Fibroblast of the aortic adventitia (primary cell): ENCODE results near the gene IQCE. TPM values are rescaled to one million over a fixed set of nuclear protein-coding genes. Genes with fewer than 3 reads are reported as not detected.

ENCODE experiments used
- DNase-seq: peaks from one replicate; pipeline ENCODE4 v3.0.0-alpha.2; 2010; ENCODE audit warnings: low read depth
- H3K4me3 ChIP-seq: 2 replicates; pipeline ENCODE4 v1.5.1; 2011; ENCODE audit warnings: low read depth, mild to moderate bottlenecking, control low read depth, low read length, moderate library complexity
- total RNA-seq: library from RNA; depleted of rRNA; stranded (reverse); fragments of >200 nt; gene quantifications from 2 replicates; pipeline ENCODE4 v1.2.3, GENCODE V29; 2012; ENCODE audit warnings: low replicate concordance
- TF ChIP-seq, protein P1 (sequence below): IDR thresholded peaks from 2 replicates; pipeline ENCODE4 v1.5.1; 2011; ENCODE audit warnings: mild to moderate bottlenecking, low read length, control low read depth, inconsistent platforms; ENCODE audit not compliant: insufficient read depth

IQCE gene
- total RNA-seq, 1 donor: 14.0 TPM

DNA sequence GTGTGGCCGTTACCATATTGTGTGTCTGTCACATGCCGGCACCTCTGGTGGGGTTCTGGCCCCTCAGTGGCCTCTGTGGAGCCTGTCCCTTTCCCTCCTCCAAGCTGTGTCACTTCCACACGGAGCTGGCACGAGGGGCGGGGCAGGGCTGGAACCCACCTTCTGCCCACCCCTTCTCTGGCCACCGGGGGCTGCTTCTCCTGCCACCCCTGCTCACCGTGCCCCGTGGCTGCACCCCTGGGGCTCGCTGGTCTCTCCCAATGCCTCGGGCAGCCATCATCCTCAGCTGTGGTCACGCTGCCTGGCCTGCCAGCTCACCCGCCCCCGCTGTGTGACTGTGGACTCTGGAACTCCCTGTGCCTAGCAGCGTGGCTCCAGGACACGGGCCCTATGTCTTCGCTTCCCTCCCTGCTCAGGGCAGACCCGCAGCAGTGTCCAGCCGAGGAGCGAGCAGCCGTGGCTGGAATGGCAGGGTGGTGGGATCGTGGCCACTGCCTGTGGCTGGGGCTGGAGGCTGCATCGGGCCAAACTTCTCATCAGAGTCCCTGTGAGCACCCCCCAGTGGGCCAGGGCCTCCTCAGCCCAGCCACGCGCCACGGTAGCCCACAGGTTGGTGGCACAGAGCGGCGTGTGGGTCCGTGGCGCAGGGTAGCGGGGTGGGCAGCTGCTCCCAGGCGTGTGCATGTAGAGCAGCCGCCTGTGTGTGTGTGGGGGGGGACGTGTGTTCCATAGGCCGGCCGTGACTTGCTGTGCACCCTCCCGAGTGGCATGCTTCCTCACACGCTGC is 81.1 kb downstream of the IQCE start:
- no peak for DNase-seq
- no peak overlapping the region for H3K4me3 ChIP-seq
- TF ChIP-seq, protein P1, sequence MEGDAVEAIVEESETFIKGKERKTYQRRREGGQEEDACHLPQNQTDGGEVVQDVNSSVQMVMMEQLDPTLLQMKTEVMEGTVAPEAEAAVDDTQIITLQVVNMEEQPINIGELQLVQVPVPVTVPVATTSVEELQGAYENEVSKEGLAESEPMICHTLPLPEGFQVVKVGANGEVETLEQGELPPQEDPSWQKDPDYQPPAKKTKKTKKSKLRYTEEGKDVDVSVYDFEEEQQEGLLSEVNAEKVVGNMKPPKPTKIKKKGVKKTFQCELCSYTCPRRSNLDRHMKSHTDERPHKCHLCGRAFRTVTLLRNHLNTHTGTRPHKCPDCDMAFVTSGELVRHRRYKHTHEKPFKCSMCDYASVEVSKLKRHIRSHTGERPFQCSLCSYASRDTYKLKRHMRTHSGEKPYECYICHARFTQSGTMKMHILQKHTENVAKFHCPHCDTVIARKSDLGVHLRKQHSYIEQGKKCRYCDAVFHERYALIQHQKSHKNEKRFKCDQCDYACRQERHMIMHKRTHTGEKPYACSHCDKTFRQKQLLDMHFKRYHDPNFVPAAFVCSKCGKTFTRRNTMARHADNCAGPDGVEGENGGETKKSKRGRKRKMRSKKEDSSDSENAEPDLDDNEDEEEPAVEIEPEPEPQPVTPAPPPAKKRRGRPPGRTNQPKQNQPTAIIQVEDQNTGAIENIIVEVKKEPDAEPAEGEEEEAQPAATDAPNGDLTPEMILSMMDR: no peak

DNA sequence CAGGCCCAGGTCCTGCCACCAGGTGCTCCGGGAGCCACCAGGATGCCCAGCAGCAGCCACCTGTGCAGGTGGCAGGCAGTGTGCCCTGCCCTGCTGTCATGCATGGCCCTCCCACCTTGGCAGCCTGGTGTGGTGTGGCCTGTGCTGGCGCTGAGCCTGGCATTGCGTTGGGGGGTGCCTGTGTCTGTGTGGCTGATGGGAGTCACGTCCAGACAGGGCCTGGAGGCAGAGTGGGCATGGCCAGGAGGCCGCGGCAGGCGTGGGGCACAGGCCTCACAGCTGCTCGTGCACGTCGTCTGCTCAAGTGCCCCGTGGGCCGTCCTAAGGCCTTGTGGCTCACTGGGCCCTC is 81.7 kb downstream of the IQCE start:
- H3K4me3 ChIP-seq: no peak overlapping the region
- no peak for DNase-seq

GRCh38 chr7:2640846-2641316 is 82.1 kb downstream of the IQCE start:
- no peak overlapping the region for H3K4me3 ChIP-seq
- no peak for DNase-seq
- TF ChIP-seq, protein P1: no peak

More for the DNA sequence above, 81.7 kb downstream of the IQCE start:
- TF ChIP-seq, protein P1: no peak

DNA sequence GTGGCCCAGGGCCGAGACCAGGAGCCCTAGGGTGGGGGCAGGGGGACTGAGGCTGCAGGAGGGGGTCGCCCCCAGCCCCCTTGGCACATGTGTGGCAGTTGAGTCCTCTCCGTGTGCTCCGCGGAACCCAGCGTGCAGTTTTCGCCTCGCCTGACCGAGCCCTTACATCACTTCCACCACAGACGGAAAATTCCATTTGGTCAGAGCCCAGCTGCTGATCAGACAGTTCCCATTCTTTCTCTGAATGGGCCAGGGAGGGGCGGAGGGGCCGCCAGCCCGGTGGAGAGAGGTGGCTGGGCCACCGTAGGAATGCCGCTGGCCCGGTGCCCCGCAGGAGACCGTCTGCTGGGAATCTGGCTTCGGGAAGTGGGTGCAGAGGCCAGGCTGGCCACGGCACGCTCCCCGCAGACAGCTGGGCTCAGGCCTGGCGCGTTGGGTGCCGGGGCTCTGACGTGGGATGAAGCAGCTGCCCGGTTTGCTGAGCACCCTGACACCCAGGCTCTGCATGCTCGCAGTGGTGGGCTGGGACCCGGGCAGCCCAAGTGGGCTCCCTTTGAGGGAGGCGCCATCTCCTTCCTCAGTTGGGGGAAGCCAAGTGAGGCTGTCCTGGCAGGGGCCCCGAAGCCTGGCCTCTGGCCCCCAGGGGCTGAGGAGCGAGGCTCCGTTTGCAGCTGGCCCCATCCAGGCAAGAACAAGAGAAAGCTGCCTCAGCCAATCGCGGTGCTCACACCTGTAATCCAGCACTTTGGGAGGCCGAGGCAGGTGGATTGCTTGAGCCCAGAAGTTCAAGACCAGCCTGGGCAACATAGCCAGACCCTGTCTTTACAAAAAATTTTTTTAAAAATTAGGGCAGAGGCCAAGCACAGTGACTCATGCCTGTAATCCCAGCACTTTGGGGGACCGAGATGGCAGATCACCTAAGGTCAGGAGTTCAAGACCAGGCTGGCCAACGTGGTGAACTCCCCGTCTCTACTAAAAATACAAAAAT is 82.9 kb downstream of the IQCE start:
- TF ChIP-seq, protein P1: no peak

GRCh38 chr7:2643386-2644219 is 84.8 kb downstream of the IQCE start:
- no peak overlapping the region for H3K4me3 ChIP-seq
- TF ChIP-seq, protein P1: no peak
- no peak for DNase-seq

More for the DNA sequence above, 82.9 kb downstream of the IQCE start:
- no peak overlapping the region for H3K4me3 ChIP-seq
- peak; percentile 97 for DNase-seq

- TF ChIP-seq, protein P1: no peak
- H3K4me3 ChIP-seq: no peak overlapping the region
- no peak for DNase-seq
These were observed 85.4 kb downstream of the IQCE start for GRCh38 chr7:2644220-2644561.
